Activated T-helper 2 cell treated with anti-CD3 and anti-CD28 coated beads, Interferon-gamma antibody, Interleukin-2, Interleukin-4, amounts not matched to agents 10 μg/mL and 5 μg/mL and 100 μg/mL, durations not matched to agents 14 hours and 24 hours and 36 hours (primary cell): Measurements from ENCODE around the gene KRT15. TPM values are rescaled to one million over a fixed set of nuclear protein-coding genes. Genes with fewer than 3 reads are reported as not detected.

Experiments
- DNase-seq: peaks from one replicate; pipeline ENCODE4 v3.0.0; 2021; ENCODE audit warnings: low spot score
- H3K27ac Mint-ChIP-seq: one replicate; pipeline ENCODE4 v1.8.0; 2021; ENCODE audit warnings: mixed read lengths
- H3K27me3 Mint-ChIP-seq: one replicate; pipeline ENCODE4 v1.8.0; 2021; ENCODE audit warnings: low read depth, mixed read lengths
- H3K36me3 Mint-ChIP-seq: one replicate; pipeline ENCODE4 v1.8.0; 2021; ENCODE audit warnings: low read depth, mixed read lengths
- H3K4me1 Mint-ChIP-seq: one replicate; pipeline ENCODE4 v1.8.0; 2021; ENCODE audit warnings: low read depth, mixed read lengths
- H3K4me3 Mint-ChIP-seq: one replicate; pipeline ENCODE4 v1.8.0; 2021; ENCODE audit warnings: low read depth, mild to moderate bottlenecking, moderate library complexity, mixed read lengths
- H3K9me3 Mint-ChIP-seq: one replicate; pipeline ENCODE4 v1.8.0; 2021; ENCODE audit warnings: mixed read lengths
- intact Hi-C: fragments of 100-400 bp; cut with micrococcal nuclease; formaldehyde crosslinking; loops from one replicate; pipeline ENCODE4 v1.15.1; 2023
- total RNA-seq: library from RNA; stranded (reverse); gene quantifications from 2 replicates; pipeline ENCODE4 v1.2.3, GENCODE V29; 2022

The KRT15 gene
- total RNA-seq, 1 donor from 2014 or later: not detected

DNA sequence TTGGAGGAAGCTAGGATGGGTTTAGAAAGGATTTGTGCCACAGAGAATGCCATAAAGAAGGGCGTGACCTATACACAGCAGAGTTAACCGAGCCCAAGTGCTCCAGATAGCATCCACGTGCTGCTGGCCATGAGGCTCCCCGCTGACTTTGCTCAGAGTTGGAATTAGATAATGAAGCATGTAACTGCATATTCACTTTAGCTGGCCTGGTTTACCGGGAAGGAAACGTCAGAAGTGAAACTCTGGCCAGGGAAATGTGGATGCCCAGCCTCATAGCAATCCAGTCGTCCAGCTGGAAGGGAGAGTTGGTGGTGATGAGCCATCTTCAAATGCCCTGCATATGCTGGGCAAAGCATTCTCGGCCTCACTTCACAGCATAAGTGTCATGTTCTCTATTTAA is 43.8 kb downstream of the KRT15 start:
- DNase-seq: no peak
- intact Hi-C loops: no loop called here
- no peaks in the 10 kb centered on the region for H3K4me1 Mint-ChIP-seq
- no peaks in the 10 kb centered on the region for H3K27me3 Mint-ChIP-seq
- no peak overlapping the region for H3K4me3 Mint-ChIP-seq
- H3K9me3 Mint-ChIP-seq: no peaks in the 10 kb centered on the region
- H3K27ac Mint-ChIP-seq: no peak overlapping the region
- H3K36me3 Mint-ChIP-seq: no peaks in the 10 kb centered on the region

DNA sequence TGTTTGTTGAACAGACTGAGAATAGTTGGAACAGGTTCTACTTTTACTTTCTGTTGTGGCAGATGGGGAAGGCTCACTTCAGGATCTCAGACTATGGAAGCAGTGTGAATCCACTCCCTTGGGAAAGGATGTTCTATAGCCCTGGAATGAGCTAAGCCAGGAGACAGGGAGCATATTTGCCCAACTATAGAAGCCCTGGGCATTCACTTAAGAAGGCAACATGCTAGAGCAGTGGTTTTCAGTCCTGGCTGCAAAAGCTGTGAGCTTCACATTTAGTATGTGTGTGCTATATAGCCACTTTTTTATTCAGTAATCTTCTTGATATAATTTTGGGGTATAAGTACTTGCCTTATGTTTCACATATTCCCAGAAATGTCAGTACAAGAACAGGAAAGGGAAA is 50.3 kb downstream of the KRT15 start:
- Mint-ChIP-seq H3K9me3 (no peaks in the 10 kb centered on the region), H3K4me1 (no peaks in the 10 kb centered on the region), H3K27me3 (peaks cover 1% of the 10 kb centered on the region), H3K27ac (no peak overlapping the region), H3K36me3 (no peaks in the 10 kb centered on the region), H3K4me3 (no peak overlapping the region)
- intact Hi-C loops: no loop called here
- no peak for DNase-seq

DNA sequence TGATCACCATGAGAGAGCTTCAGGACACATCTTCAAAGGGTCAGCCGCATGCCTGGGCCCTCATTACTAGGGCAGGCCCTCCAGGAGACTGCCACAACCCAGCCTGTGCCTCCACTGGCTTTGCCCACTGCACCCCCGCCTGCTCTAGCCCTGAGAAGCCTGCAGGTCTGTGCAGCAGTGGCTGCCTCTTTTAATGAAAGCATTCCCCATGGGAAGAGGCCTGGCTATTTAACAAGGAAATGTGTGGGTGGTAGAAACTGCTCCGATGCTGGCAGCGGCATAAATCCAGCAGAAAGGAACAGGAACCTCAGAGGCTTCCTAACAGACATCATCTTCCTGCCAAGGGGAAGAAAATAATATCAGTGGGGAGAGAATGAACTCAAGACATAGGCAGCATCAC is 51.1 kb downstream of the KRT15 start:
- intact Hi-C loops: no loop called here
- Mint-ChIP-seq H3K9me3 (no peaks in the 10 kb centered on the region), H3K27me3 (peaks cover 1% of the 10 kb centered on the region), H3K4me1 (no peaks in the 10 kb centered on the region), H3K36me3 (no peaks in the 10 kb centered on the region), H3K4me3 (no peak overlapping the region), H3K27ac (no peak overlapping the region)
- no peak for DNase-seq

DNA sequence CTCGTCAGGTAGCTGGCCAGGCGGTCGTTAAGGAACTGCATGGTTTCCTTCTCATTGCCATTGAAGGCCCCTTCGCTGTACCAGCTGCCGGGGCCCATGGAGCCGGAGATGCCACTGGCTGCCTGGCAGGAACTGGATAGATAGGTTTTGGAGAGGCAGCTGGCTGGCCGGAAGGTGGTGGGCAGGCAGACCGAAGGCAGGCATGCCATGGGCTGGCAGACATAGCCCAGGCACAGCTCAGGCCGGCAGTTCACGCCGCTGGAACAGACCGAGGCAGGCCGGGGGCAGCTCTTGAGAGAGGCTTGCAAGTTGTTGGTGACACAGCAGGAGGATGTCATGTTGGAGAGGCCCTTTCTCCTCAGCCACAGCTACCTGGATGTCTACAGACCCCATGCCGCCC is 51.7 kb downstream of the KRT15 start, which contains the start of gene KRT32:
Gene KRT32 (minus strand): TSS at position 399 of the 400 bp plus-strand sequence. CDS start 61 bp downstream, at position 338.
- peaks cover 1% of the 10 kb centered on the region for H3K27me3 Mint-ChIP-seq
- DNase-seq: no peak
- intact Hi-C loops: no loop called here
- no peak within 1 kb of the TSS for H3K27ac Mint-ChIP-seq
- H3K4me3 Mint-ChIP-seq: no peak within 1 kb of the TSS
- H3K36me3 Mint-ChIP-seq: no peaks in the 10 kb centered on the region
- H3K4me1 Mint-ChIP-seq: no peaks in the 10 kb centered on the region
- no peaks in the 10 kb centered on the region for H3K9me3 Mint-ChIP-seq

DNA sequence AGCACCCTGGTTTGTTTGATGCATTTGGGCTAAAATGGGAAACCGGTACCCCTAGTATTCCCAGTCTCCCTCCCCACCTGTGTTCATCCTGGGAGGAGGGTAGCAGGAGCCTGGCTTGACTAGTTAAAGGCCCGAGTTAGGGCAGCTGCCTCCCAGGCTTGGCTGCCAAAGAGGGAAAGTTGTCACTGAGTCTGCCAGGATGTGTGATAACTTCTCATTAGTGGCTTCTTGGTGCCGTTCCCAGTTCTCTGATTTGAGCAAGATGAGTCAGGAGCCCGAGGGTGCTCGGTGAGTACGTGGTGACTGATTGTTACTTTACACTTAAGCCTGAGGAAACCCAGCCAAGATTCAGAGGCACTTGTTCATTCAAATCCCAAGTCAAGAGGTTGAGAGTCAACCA is 54.0 kb downstream of the KRT15 start:
- no peak overlapping the region for H3K4me3 Mint-ChIP-seq
- peaks cover 4% of the 10 kb centered on the region for H3K27me3 Mint-ChIP-seq
- no peaks in the 10 kb centered on the region for H3K9me3 Mint-ChIP-seq
- DNase-seq: no peak
- no peaks in the 10 kb centered on the region for H3K4me1 Mint-ChIP-seq
- H3K27ac Mint-ChIP-seq: no peak overlapping the region
- H3K36me3 Mint-ChIP-seq: no peaks in the 10 kb centered on the region
- intact Hi-C loops: no loop called here

DNA sequence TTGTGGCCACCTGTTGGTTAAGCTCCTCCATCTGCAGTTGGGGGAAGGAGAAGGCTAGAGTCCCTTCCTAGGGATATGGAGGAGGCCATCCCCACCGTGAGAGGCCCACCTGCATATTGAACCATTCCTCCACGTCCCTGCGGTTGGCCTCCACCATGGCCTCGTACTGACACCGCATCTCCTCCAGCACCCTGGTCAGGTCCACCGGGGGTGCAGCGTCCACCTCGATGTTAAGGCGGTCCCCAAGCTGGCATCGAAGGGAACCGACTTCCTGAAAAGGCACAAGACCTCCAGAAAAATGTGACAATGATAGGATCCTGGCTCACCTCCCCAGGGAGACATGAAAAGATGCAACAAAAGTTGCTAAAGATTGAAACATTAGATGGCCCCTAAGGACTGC is 54.5 kb downstream of the KRT15 start:
- peaks cover 2% of the 10 kb centered on the region for H3K27me3 Mint-ChIP-seq
- no peaks in the 10 kb centered on the region for H3K4me1 Mint-ChIP-seq
- no peak overlapping the region for H3K27ac Mint-ChIP-seq
- H3K9me3 Mint-ChIP-seq: no peaks in the 10 kb centered on the region
- H3K4me3 Mint-ChIP-seq: no peak overlapping the region
- no peaks in the 10 kb centered on the region for H3K36me3 Mint-ChIP-seq
- intact Hi-C loops: no loop called here
- DNase-seq: no peak

DNA sequence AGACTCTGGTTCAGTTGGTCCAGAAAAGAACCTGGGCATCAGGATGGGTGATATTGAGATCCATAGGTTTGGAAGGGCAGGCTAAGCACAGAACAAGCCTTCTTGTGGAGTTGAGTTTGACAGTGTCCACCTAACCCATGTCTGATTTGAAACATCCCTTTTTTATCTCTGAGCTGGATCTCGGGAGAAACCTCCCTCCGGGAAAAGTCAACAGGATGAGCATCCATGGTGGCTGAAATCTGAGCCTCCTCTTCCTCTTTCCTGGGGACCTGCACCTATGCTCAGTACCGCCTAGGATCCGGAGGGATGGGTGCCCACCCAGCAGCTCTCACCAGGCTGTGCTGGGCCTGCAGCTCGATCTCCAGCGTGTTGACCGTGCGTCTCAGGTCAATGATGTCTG is 54.9 kb downstream of the KRT15 start:
- Mint-ChIP-seq H3K4me3 (no peak overlapping the region), H3K27ac (no peak overlapping the region), H3K36me3 (no peaks in the 10 kb centered on the region), H3K9me3 (no peaks in the 10 kb centered on the region), H3K4me1 (no peaks in the 10 kb centered on the region), H3K27me3 (peaks cover 2% of the 10 kb centered on the region)
- intact Hi-C loops: no loop called here
- DNase-seq: no peak

Other genes starting within 250 kb of the KRT15 start
- gene KRTAP9-7, start 243.2 kb downstream of the KRT15 start, total RNA-seq: not detected in 2 replicates
- not detected in 2 replicates for gene KRTAP29-1, start 216.0 kb downstream of the KRT15 start, total RNA-seq
- not detected in 2 replicates for gene KRTAP16-1, start 209.6 kb downstream of the KRT15 start, total RNA-seq
- gene KRTAP17-1, start 203.2 kb downstream of the KRT15 start, total RNA-seq: not detected in 2 replicates
- gene KRT33A, start 168.1 kb downstream of the KRT15 start, total RNA-seq: not detected in 2 replicates
- gene KRT33B, start 149.1 kb downstream of the KRT15 start, total RNA-seq: not detected in 2 replicates
- gene KRT34, start 136.6 kb downstream of the KRT15 start, total RNA-seq: not detected in 2 replicates
- gene KRT31, start 121.3 kb downstream of the KRT15 start, total RNA-seq: not detected in 2 replicates
- not detected in 2 replicates for gene KRT37, start 94.3 kb downstream of the KRT15 start, total RNA-seq
- not detected in 2 replicates for gene KRT38, start 77.9 kb downstream of the KRT15 start, total RNA-seq
- gene KRT32, start 51.5 kb downstream of the KRT15 start, total RNA-seq: not detected in 2 replicates
- not detected in 2 replicates for gene KRT35, start 37.7 kb downstream of the KRT15 start, total RNA-seq
- not detected in 2 replicates for gene KRT36, start 29.0 kb downstream of the KRT15 start, total RNA-seq
- gene KRT13, start 13.3 kb downstream of the KRT15 start, total RNA-seq: not detected in 2 replicates
- not detected in 2 replicates for gene KRT19, start 9.4 kb upstream of the KRT15 start, total RNA-seq
- not detected in 2 replicates for gene KRT9, start 53.2 kb upstream of the KRT15 start, total RNA-seq
- not detected in 2 replicates for gene KRT14, start 68.0 kb upstream of the KRT15 start, total RNA-seq
- not detected in 2 replicates for gene KRT16, start 93.9 kb upstream of the KRT15 start, total RNA-seq
- not detected in 2 replicates for gene KRT17, start 105.7 kb upstream of the KRT15 start, total RNA-seq
- 779 and 785 TPM in 2 replicates for gene EIF1, start 170.0 kb upstream of the KRT15 start, total RNA-seq
- not detected in 2 replicates for gene GAST, start 193.4 kb upstream of the KRT15 start, total RNA-seq
- 0.11 and 0.23 TPM in 2 replicates for gene HAP1, start 215.8 kb upstream of the KRT15 start, total RNA-seq